WERI-Rb-1 (cell line): ENCODE measurements around the gene MSH3.

Source experiments
- DNase-seq: peaks from one replicate; pipeline ENCODE4 v3.0.0-alpha.2; 2020
- H3K27ac ChIP-seq: fragments of 250-450 bp; sonication (Bioruptor Pico); 2 replicates; pipeline ENCODE4 v1.5.1; 2020; ENCODE audit warnings: mild to moderate bottlenecking, moderate library complexity
- H3K27me3 ChIP-seq: fragments of 250-450 bp; sonication (Bioruptor Pico); 2 replicates; pipeline ENCODE4 v1.5.1; 2021; ENCODE audit warnings: mild to moderate bottlenecking, low read depth, moderate library complexity; ENCODE audit not compliant: insufficient read depth, severe bottlenecking
- H3K36me3 ChIP-seq: fragments of 250-450 bp; sonication (Bioruptor Pico); 2 replicates; pipeline ENCODE4 v1.5.1; 2020; ENCODE audit warnings: mild to moderate bottlenecking, moderate library complexity
- H3K4me3 ChIP-seq: 2 replicates; pipeline ENCODE4 v1.5.1; 2011; ENCODE audit warnings: low read depth, mild to moderate bottlenecking, control low read depth, low read length
- H3K9me3 ChIP-seq: fragments of 250-450 bp; sonication (Bioruptor Pico); 2 replicates; pipeline ENCODE4 v1.5.1; 2021; ENCODE audit warnings: mild to moderate bottlenecking, moderate library complexity; ENCODE audit not compliant: severe bottlenecking
- CTCF ChIP-seq: IDR thresholded peaks from 2 replicates; pipeline ENCODE4 v1.5.1; 2011; ENCODE audit warnings: low read depth, mild to moderate bottlenecking, control low read depth, inconsistent platforms, low read length

The MSH3 gene

GRCh38 chr5:80804332-80804731 is 149.9 kb downstream of the MSH3 start:
- H3K4me3 ChIP-seq = no peak overlapping the region
- H3K36me3 ChIP-seq = no peaks in the 10 kb centered on the region
- no peaks in the 10 kb centered on the region for H3K9me3 ChIP-seq
- H3K27ac ChIP-seq = no peak overlapping the region
- H3K27me3 ChIP-seq = no peaks in the 10 kb centered on the region
- DNase-seq = no peak
- no peak for TF ChIP-seq CTCF

- no peak overlapping the region for H3K4me3 ChIP-seq
- no peak overlapping the region for H3K27ac ChIP-seq
- DNase-seq = no peak
- H3K36me3 ChIP-seq = no peaks in the 10 kb centered on the region
- no peak for TF ChIP-seq CTCF
- H3K27me3 ChIP-seq = no peaks in the 10 kb centered on the region
- no peaks in the 10 kb centered on the region for H3K9me3 ChIP-seq
These were observed 150.6 kb downstream of the MSH3 start for GRCh38 chr5:80805038-80805437.

DNA sequence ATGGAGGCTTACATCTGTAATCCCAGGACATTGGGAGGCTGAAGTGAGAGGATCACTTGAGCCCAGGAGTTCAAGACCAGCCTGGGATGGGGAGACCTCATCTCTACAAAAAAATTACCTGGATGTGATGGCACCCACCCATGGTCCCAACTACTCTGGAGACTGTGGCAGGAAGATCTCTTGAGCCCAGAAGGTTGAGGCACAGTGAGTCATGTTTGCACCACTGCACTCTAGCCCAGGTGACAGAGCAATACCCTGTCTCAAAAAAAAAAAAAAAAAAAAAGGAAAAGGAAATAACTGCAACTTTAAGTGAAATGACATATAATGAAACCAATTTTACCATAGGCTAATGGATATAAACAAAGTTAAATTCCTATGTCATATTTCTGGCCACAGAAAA is 152.5 kb downstream of the MSH3 start:
- Histone ChIP-seq H3K9me3 (no peaks in the 10 kb centered on the region), H3K27me3 (no peaks in the 10 kb centered on the region), H3K4me3 (no peak overlapping the region), H3K27ac (no peak overlapping the region), H3K36me3 (no peaks in the 10 kb centered on the region)
- no peak for TF ChIP-seq CTCF
- no peak for DNase-seq

GRCh38 chr5:80809451-80809850 is 155.0 kb downstream of the MSH3 start:
- H3K27ac ChIP-seq = no peak overlapping the region
- TF ChIP-seq CTCF = no peak

DNA sequence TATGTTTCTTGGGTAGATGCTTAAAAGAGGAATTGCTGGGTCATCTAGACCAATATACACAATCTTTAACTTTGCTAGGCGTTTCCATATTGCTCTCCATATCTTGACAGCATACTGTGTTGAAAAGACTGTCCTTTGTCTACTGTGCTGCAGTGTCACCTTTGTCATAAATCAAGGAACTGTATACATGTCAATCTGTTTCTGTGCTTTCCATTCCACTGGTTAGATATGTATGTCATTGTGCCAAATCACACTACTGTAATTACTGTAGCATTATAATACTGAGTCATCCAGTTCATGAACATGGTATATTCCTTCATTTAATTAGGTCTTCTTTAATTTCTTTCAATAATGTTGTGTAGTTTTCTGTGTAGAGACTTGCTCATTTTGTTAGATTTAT is 156.0 kb downstream of the MSH3 start:
- Histone ChIP-seq H3K36me3 (no peaks in the 10 kb centered on the region; the same call in none of the 2 replicates), H3K9me3 (no peaks in the 10 kb centered on the region), H3K4me3 (no peak overlapping the region), H3K27ac (no peak overlapping the region), H3K27me3 (no peaks in the 10 kb centered on the region)
- DNase-seq = no peak
- no peak for TF ChIP-seq CTCF

More at GRCh38 chr5:80809451-80809850, 155.0 kb downstream of the MSH3 start:
- no peaks in the 10 kb centered on the region for H3K27me3 ChIP-seq
- no peaks in the 10 kb centered on the region for H3K9me3 ChIP-seq
- no peak for DNase-seq
- H3K36me3 ChIP-seq = no peaks in the 10 kb centered on the region; the same call in none of the 2 replicates
- no peak overlapping the region for H3K4me3 ChIP-seq

DNA sequence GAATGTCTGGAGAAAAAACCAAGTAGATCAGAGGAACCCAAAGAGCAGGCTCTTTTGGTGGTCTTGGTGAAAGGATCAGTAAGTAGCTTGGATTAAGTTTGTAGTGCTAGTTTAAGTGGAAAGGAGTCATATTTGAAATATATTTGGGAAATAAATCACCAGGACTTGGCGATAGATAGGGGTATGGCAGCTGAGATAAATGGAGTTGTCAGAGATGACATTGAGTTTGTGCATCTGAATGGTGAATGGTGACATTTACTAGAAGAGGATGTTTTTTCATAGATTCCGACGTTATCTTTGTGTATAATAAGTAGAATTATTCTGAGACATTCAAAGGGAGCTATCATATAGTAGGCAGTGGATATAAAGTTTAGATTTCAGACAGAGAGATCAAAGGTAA is 162.1 kb downstream of the MSH3 start:
- Histone ChIP-seq H3K9me3 (no peaks in the 10 kb centered on the region), H3K4me3 (no peak overlapping the region), H3K27ac (no peak overlapping the region), H3K36me3 (no peaks in the 10 kb centered on the region; the same call in none of the 2 replicates), H3K27me3 (no peaks in the 10 kb centered on the region)
- no peak for DNase-seq
- no peak for TF ChIP-seq CTCF
